ENCODE data around the gene LILRB5.

GRCh38 chr19:54298357-54299125, 41.5 kb upstream of the LILRB5 start:
- no peak for TF ChIP-seq CTCF (IDR thresholded peaks at IDR 0.05)
- TF ChIP-seq POLR2A (IDR thresholded peaks at IDR 0.05), result no peak

All from body of pancreas (tissue), 4 donors.